ENCODE data around the gene ZBED1.
"Not testable (repeated sequence)": the region's sequence is repeated elsewhere in the genome, so short reads cannot be mapped to it uniquely, and the experiment has no call there.

The ZBED1 gene

GRCh38 chrX:2533424-2533823 is 32.6 kb upstream of the ZBED1 start:
- no peak for DNase-seq
- TF ChIP-seq POLR2A (IDR thresholded peaks at IDR 0.05; ENCODE audit: low read length) = no peak

- no peak for TF ChIP-seq GATA1 (IDR thresholded peaks at IDR 0.05; ENCODE audit: low read depth, low read length)
- no peak for TF ChIP-seq POLR2A (IDR thresholded peaks at IDR 0.05; ENCODE audit: low read length)
- no peak for DNase-seq
Measured at GRCh38 chrX:2526390-2526789, 25.6 kb upstream of the ZBED1 start.

GRCh38 chrX:2523911-2524310 is 23.1 kb upstream of the ZBED1 start:
- TF ChIP-seq POLR2A (IDR thresholded peaks at IDR 0.05; ENCODE audit: low read length) (no peak), GATA1 (IDR thresholded peaks at IDR 0.05; ENCODE audit: low read depth, low read length) (no peak)
- DNase-seq = no peak

GRCh38 chrX:2521927-2522386 is 21.2 kb upstream of the ZBED1 start:
- TF ChIP-seq GATA1 (IDR thresholded peaks at IDR 0.05; ENCODE audit: low read depth, low read length) (no peak), POLR2A (IDR thresholded peaks at IDR 0.05; ENCODE audit: low read length) (no peak)
- DNase-seq = no peak

GRCh38 chrX:2521092-2521926 is 20.5 kb upstream of the ZBED1 start:
- no peak for TF ChIP-seq GATA1 (IDR thresholded peaks at IDR 0.05; ENCODE audit: low read depth, low read length)
- no peak for TF ChIP-seq POLR2A (IDR thresholded peaks at IDR 0.05; ENCODE audit: low read length)
- no peak for DNase-seq

GRCh38 chrX:2520539-2520938 is 19.8 kb upstream of the ZBED1 start:
- TF ChIP-seq POLR2A (IDR thresholded peaks at IDR 0.05; ENCODE audit: low read length) = no peak
- no peak for TF ChIP-seq GATA1 (IDR thresholded peaks at IDR 0.05; ENCODE audit: low read depth, low read length)
- DNase-seq = no peak

- not testable (repeated sequence) for DNase-seq
Measured at GRCh38 chrX:2519638-2520037, 18.9 kb upstream of the ZBED1 start.

- TF ChIP-seq GATA1 (IDR thresholded peaks at IDR 0.05; ENCODE audit: low read depth, low read length) (no peak), POLR2A (IDR thresholded peaks at IDR 0.05; ENCODE audit: low read length) (no peak)
Measured at GRCh38 chrX:2517055-2517454, 16.3 kb upstream of the ZBED1 start.

GRCh38 chrX:2516623-2517022 is 15.8 kb upstream of the ZBED1 start:
- DNase-seq = no peak

More at GRCh38 chrX:2517055-2517454, 16.3 kb upstream of the ZBED1 start:
- no peak for DNase-seq

GRCh38 chrX:2514131-2514530 is 13.4 kb upstream of the ZBED1 start:
- DNase-seq = no peak
- no peak for TF ChIP-seq GATA1 (IDR thresholded peaks at IDR 0.05; ENCODE audit: low read depth, low read length)
- TF ChIP-seq POLR2A (IDR thresholded peaks at IDR 0.05; ENCODE audit: low read length) = no peak

More at GRCh38 chrX:2516623-2517022, 15.8 kb upstream of the ZBED1 start:
- no peak for TF ChIP-seq GATA1 (IDR thresholded peaks at IDR 0.05; ENCODE audit: low read depth, low read length)
- no peak for TF ChIP-seq POLR2A (IDR thresholded peaks at IDR 0.05; ENCODE audit: low read length)

GRCh38 chrX:2513121-2513664 is 12.4 kb upstream of the ZBED1 start:
- DNase-seq = no peak
- TF ChIP-seq GATA1 (IDR thresholded peaks at IDR 0.05; ENCODE audit: low read depth, low read length) (no peak), POLR2A (IDR thresholded peaks at IDR 0.05; ENCODE audit: low read length) (no peak)

- DNase-seq = no peak
- no peak for TF ChIP-seq POLR2A (IDR thresholded peaks at IDR 0.05; ENCODE audit: low read length)
- TF ChIP-seq GATA1 (IDR thresholded peaks at IDR 0.05; ENCODE audit: low read depth, low read length) = no peak
Measured at GRCh38 chrX:2512501-2512900, 11.7 kb upstream of the ZBED1 start.

- no peak for TF ChIP-seq POLR2A (IDR thresholded peaks at IDR 0.05; ENCODE audit: low read length)
- TF ChIP-seq GATA1 (IDR thresholded peaks at IDR 0.05; ENCODE audit: low read depth, low read length) = no peak
Measured at GRCh38 chrX:2511326-2511725, 10.6 kb upstream of the ZBED1 start.

GRCh38 chrX:2508648-2509335 is 8.0 kb upstream of the ZBED1 start:
- DNase-seq = no peak
- no peak for TF ChIP-seq GATA1 (IDR thresholded peaks at IDR 0.05; ENCODE audit: low read depth, low read length)
- TF ChIP-seq POLR2A (IDR thresholded peaks at IDR 0.05; ENCODE audit: low read length) = no peak

More at GRCh38 chrX:2511326-2511725, 10.6 kb upstream of the ZBED1 start:
- DNase-seq = no peak

Measured in erythroblast (primary cell).